B cell (primary cell): ENCODE measurements around the gene PIGR. TPM values are rescaled to one million over a fixed set of nuclear protein-coding genes. Genes with fewer than 3 reads are reported as not detected.
A peak's percentile ranks its signal among the peaks of the same experiment; 100 is the strongest.

ENCODE experiments used
- ATAC-seq: fragments of 200-7000 bp; cut with Tn5 transposase; one replicate; pipeline ENCODE4 v1.10.0; 2021; ENCODE audit warnings: low read depth, mild to moderate bottlenecking, moderate number of reproducible peaks, moderate library complexity
- CTCF ChIA-PET: fragments of 350-600 bp; sonication (Branson Sonifier 250); formaldehyde crosslinking; loops from one replicate; lab custom pipeline; 2021; ENCODE audit warnings: antibody characterized with exemption, inconsistent platforms; lab: Charles Lee
- POLR2A ChIA-PET: fragments of 350-600 bp; sonication (Branson Sonifier 250); formaldehyde crosslinking; loops from one replicate; lab custom pipeline; 2021; ENCODE audit warnings: antibody characterized with exemption; lab: Charles Lee
- DNase-seq: peaks from one replicate; pipeline ENCODE4 v3.0.0; 2013
- H2AFZ ChIP-seq: 2 replicates; pipeline ENCODE4 v1.6.1; 2012; ENCODE audit warnings: mild to moderate bottlenecking, low read depth, low read length; ENCODE audit not compliant: insufficient read depth, poor library complexity, severe bottlenecking
- H3K27ac ChIP-seq, 2 donors: 1 replicate in 1 of 2; 2 replicates in 1 of 2; pipeline ENCODE4 v1.5.1; 2012 to 2013; ENCODE audit warnings: low read length in 2 of 2, mild to moderate bottlenecking in 2 of 2, moderate library complexity in 1 of 2
- H3K27me3 ChIP-seq, 4 experiments: fragments of 200-600 bp in 1 of 4; sonication (generic) in 1 of 4; replicated peaks in 1 of 4; 1 replicate in 2 of 4; 2 replicates in 2 of 4; pipeline versions ENCODE4 v1.6.1 to v1.7.0; 2013 to 2016; ENCODE audit warnings: low read length in 3 of 4, mild to moderate bottlenecking in 2 of 4, mixed read lengths in 1 of 4, moderate library complexity in 1 of 4; ENCODE audit not compliant: insufficient read depth in 4 of 4, control insufficient read depth in 3 of 4; ENCODE audit errors: control extremely low read depth in 1 of 4
- H3K36me3 ChIP-seq, 2 experiments: replicated peaks in 1 of 2; 1 replicate in 1 of 2; 2 replicates in 1 of 2; pipeline versions ENCODE4 v1.6.1 to v1.7.1; 2013; ENCODE audit warnings: low read length in 1 of 2; ENCODE audit not compliant: insufficient read depth in 2 of 2, control insufficient read depth in 1 of 2; ENCODE audit errors: control extremely low read depth in 1 of 2, extremely low read depth in 1 of 2
- H3K4me1 ChIP-seq, 2 donors: fragments of 200-600 bp in 1 of 2; sonication (generic) in 1 of 2; 1 replicate in 1 of 2; 2 replicates in 1 of 2; pipeline versions ENCODE4 v1.5.1 to v1.6.1; 2013 to 2017; ENCODE audit warnings: low read length in 2 of 2; ENCODE audit not compliant: control insufficient read depth in 2 of 2, insufficient read depth in 2 of 2
- H3K4me2 ChIP-seq: replicated peaks from 2 replicates; pipeline ENCODE3; 2012; ENCODE audit warnings: mild to moderate bottlenecking, low read depth, low read length; ENCODE audit not compliant: poor library complexity, severe bottlenecking
- H3K4me3 ChIP-seq, 5 experiments: fragments of 200-600 bp in 1 of 5; sonication (generic) in 1 of 5; 1 replicate in 3 of 5; 2 replicates in 2 of 5; pipeline versions ENCODE4 v1.5.1 to v1.7.0; 2011 to 2016; ENCODE audit warnings: low read length in 4 of 5, mild to moderate bottlenecking in 4 of 5, low read depth in 2 of 5, control low read depth in 1 of 5, moderate library complexity in 1 of 5; ENCODE audit not compliant: insufficient read depth in 1 of 5; ENCODE audit errors: control extremely low read depth in 1 of 5, extremely low read depth in 1 of 5
- H3K79me2 ChIP-seq: fragments of 200-600 bp; sonication (generic); one replicate; pipeline ENCODE4 v1.6.0; 2016; ENCODE audit warnings: low read length; ENCODE audit not compliant: control insufficient read depth, insufficient read depth
- H3K9ac ChIP-seq: fragments of 200-600 bp; sonication (generic); 2 replicates; pipeline ENCODE4 v1.6.1; 2017; ENCODE audit warnings: mild to moderate bottlenecking, low read length, moderate library complexity
- H3K9me3 ChIP-seq, 3 donors: one replicate each; pipeline versions ENCODE4 v1.6.1 to v1.7.1; 2013; ENCODE audit warnings: low read length in 2 of 3; ENCODE audit not compliant: control insufficient read depth in 2 of 3, insufficient read depth in 1 of 3; ENCODE audit errors: control extremely low read depth in 1 of 3
- H4K20me1 ChIP-seq: 2 replicates; pipeline ENCODE4 v1.6.0; 2012; ENCODE audit warnings: mild to moderate bottlenecking, low read length; ENCODE audit not compliant: insufficient read depth, control insufficient read depth, poor library complexity, severe bottlenecking
- H3K27ac Mint-ChIP-seq: one replicate; pipeline ENCODE4 v1.8.0; 2021; ENCODE audit warnings: mixed read lengths
- H3K27me3 Mint-ChIP-seq: one replicate; pipeline ENCODE4 v1.8.0; 2021; ENCODE audit warnings: mixed read lengths
- H3K4me1 Mint-ChIP-seq: one replicate; pipeline ENCODE4 v1.8.0; 2021; ENCODE audit warnings: mixed read lengths
- H3K4me3 Mint-ChIP-seq: one replicate; pipeline ENCODE4 v1.8.0; 2021; ENCODE audit warnings: mixed read lengths
- H3K9me3 Mint-ChIP-seq: one replicate; pipeline ENCODE4 v1.8.0; 2022; ENCODE audit warnings: mixed read lengths; ENCODE audit not compliant: insufficient read depth
- EZH2 ChIP-seq: IDR thresholded peaks from 2 replicates; pipeline ENCODE4 v1.6.1; 2012; ENCODE audit warnings: borderline replicate concordance, low read depth, mild to moderate bottlenecking, moderate library complexity, low read length; ENCODE audit not compliant: insufficient read depth, poor library complexity, severe bottlenecking
- WGBS: methylation state at CpG from one replicate; pipeline ENCODE4 v1.1.5; 2013; ENCODE audit warnings: missing lambda C conversion rate; ENCODE audit not compliant: insufficient coverage; 5-methylcytosine and 5-hydroxymethylcytosine counted together
- intact Hi-C: fragments of 100-400 bp; cut with micrococcal nuclease; formaldehyde crosslinking; loops from one replicate; pipeline ENCODE4 v1.10.0; 2022
- polyA plus RNA-seq: library from polyadenylated mRNA; depleted of rRNA; stranded (reverse); fragments of >200 nt; gene quantifications from 2 replicates; pipeline ENCODE4 v1.2.3, GENCODE V29; 2012
- total RNA-seq, 2 donors: library from RNA; stranded (reverse); fragments of 120-200 nt in 1 of 2; gene quantifications; 1 replicate in 1 of 2; 2 replicates in 1 of 2; pipeline versions ENCODE4 v1.2.3 to v1.2.4, GENCODE V29; 2013 to 2022
- TF ChIP-seq, protein P1 (sequence below): fragments of 200-600 bp; IDR thresholded peaks from one replicate; pipeline ENCODE4 v1.8.0; 2022; ENCODE audit warnings: antibody characterized with exemption, mild to moderate bottlenecking

PIGR gene
- total and polyA plus RNA-seq, 2 donors (not counting 1 experiment from before 2014, with no cell fraction given): 0.31 to 1.1 TPM

DNA sequence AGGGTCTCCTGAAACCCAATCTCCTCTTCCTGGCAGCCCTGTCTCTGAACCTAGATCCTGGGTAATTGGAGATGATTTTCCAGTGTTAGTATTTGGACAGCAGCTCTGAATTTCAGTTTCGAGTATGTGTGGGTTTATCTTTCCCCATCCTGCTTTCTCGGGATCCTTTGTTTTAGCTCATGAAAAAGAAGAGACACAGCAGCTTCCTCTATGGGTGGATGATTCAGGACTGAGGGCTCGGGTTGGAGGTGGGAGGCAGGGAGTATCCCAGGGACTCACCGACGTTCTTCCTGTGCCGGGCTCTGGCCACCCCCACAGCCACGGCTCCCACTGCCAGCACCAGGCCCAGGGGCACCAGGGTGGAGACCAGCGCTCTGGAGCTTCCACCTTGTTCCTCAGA lies 14.1 kb downstream of the PIGR start:
- POLR2A ChIA-PET: interaction anchor here (0.6 to 5.6 kb wide), 4 partner anchors 11 to 44 kb away, joined by 4 to 81 read pairs (median 37); partner anchors contain the start of gene FCMR

DNA sequence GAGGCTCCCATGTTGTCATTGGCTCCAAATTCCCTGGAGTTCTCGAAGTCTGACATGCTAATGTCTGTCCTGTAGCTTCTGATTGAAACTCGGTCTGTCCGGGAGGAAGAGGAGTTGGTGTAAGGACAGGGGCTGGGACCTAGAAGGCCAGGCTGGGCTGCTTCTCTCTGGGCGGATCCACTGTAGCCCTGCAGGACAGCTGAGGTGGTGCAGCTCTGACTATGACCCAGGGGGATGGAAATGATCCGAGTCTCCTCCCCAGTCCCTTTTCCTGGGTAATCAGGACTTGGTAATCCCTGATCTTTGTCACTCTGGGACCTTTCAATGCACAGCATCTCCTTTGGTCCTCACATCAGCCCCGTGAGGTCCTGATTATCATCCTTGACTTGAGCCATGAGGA lies 14.6 kb downstream of the PIGR start:
- Mint-ChIP-seq H3K27me3 (no peaks in the 10 kb centered on the region), H3K27ac (peak overlapping the region; percentile 99), H3K4me3 (peak overlapping the region; percentile 86), H3K9me3 (no peaks in the 10 kb centered on the region), H3K4me1 (peaks cover 60% of the 10 kb centered on the region)
- H3K4me2 ChIP-seq: peak overlapping the region; percentile 82
- no peak overlapping the region for H3K9ac ChIP-seq
- ATAC-seq (no peak), DNase-seq (no peak)
- no peak overlapping the region for H2AFZ ChIP-seq
- TF ChIP-seq EZH2: no peak
- TF ChIP-seq, protein P1, sequence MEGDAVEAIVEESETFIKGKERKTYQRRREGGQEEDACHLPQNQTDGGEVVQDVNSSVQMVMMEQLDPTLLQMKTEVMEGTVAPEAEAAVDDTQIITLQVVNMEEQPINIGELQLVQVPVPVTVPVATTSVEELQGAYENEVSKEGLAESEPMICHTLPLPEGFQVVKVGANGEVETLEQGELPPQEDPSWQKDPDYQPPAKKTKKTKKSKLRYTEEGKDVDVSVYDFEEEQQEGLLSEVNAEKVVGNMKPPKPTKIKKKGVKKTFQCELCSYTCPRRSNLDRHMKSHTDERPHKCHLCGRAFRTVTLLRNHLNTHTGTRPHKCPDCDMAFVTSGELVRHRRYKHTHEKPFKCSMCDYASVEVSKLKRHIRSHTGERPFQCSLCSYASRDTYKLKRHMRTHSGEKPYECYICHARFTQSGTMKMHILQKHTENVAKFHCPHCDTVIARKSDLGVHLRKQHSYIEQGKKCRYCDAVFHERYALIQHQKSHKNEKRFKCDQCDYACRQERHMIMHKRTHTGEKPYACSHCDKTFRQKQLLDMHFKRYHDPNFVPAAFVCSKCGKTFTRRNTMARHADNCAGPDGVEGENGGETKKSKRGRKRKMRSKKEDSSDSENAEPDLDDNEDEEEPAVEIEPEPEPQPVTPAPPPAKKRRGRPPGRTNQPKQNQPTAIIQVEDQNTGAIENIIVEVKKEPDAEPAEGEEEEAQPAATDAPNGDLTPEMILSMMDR: peak; percentile 23
- peak overlapping the region; percentile 88 to 96 for H3K27ac ChIP-seq
- H3K27me3 ChIP-seq: no peaks in the 10 kb centered on the region
- 94% methylated on average over 6 of the region's 6 CpGs for WGBS
- no peak overlapping the region for H3K4me3 ChIP-seq
- CTCF ChIA-PET: interaction anchor here (0.9 to 14.5 kb wide), 26 partner anchors 10 to 297 kb away, joined by 3 to 723 read pairs (median 5); partner anchors contain the start of genes DYRK3, FCMR, IL20 and PIGR
- H3K79me2 ChIP-seq: peaks cover 63% of the 10 kb centered on the region
- H3K9me3 ChIP-seq: no peaks in the 10 kb centered on the region
- peaks cover 66 to 69% of the 10 kb centered on the region in 2 donors for H3K4me1 ChIP-seq
- H3K36me3 ChIP-seq: no peaks in the 10 kb centered on the region
- no peaks in the 10 kb centered on the region for H4K20me1 ChIP-seq
- intact Hi-C loops: loop anchor here (2.0 to 5.0 kb wide), 4 partner anchors 34 to 123 kb away; partner anchors contain the start of gene IL24
- POLR2A ChIA-PET: interaction anchor here (1.2 to 5.6 kb wide), 3 partner anchors 10 to 296 kb away, joined by 4 to 81 read pairs (median 69); partner anchors contain the start of genes DYRK3 and FCMR

More for the DNA sequence above, 14.1 kb downstream of the PIGR start:
- Mint-ChIP-seq H3K4me1 (peaks cover 59% of the 10 kb centered on the region), H3K9me3 (no peaks in the 10 kb centered on the region), H3K27me3 (no peaks in the 10 kb centered on the region), H3K4me3 (peak overlapping the region; percentile 86), H3K27ac (peak overlapping the region; percentile 99)
- intact Hi-C loops: loop anchor here (2.0 to 5.0 kb wide), 4 partner anchors 35 to 123 kb away; partner anchors contain the start of gene IL24
- Histone ChIP-seq H3K36me3 (no peaks in the 10 kb centered on the region), H3K4me1 (peaks cover 61 to 64% of the 10 kb centered on the region in 2 donors), H2AFZ (peak overlapping the region; percentile 10), H4K20me1 (no peaks in the 10 kb centered on the region), H3K9ac (no peak overlapping the region), H3K27ac (peak overlapping the region; percentile 88 to 96), H3K9me3 (no peaks in the 10 kb centered on the region), H3K79me2 (peaks cover 58% of the 10 kb centered on the region), H3K4me3 (no peak overlapping the region), H3K4me2 (peak overlapping the region; percentile 82), H3K27me3 (no peaks in the 10 kb centered on the region)
- 84% methylated on average over 4 of the region's 8 CpGs for WGBS
- no peak for ATAC-seq
- no peak for DNase-seq
- TF ChIP-seq, protein P1: no peak
- no peak for TF ChIP-seq EZH2
- CTCF ChIA-PET: interaction anchor here (0.9 to 14.5 kb wide), 26 partner anchors 10 to 297 kb away, joined by 3 to 723 read pairs (median 5); partner anchors contain the start of genes DYRK3, FCMR, IL20 and PIGR
